ENCODE data around the gene PPFIBP2.

The PPFIBP2 gene

DNA sequence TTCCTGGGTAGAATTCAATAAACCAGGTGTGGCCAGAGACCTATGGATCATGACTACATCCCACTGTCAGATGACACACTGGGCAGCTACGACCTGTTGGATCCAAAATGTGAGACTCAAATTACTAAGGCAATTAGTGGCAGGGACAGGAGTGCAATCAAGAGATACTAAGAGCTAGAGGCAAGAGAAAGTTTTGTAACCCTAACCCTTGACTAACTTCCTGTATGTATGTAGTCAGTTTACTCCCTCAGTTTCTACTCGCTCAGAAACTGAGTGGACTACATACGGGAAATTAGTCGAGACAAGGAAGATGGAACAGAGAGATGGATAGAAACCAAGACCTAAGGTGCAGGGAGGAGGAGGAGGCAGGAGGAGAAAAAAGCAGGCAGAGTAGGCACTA lies 156.8 kb downstream of the PPFIBP2 start:
- DNase-seq = no peak

DNA sequence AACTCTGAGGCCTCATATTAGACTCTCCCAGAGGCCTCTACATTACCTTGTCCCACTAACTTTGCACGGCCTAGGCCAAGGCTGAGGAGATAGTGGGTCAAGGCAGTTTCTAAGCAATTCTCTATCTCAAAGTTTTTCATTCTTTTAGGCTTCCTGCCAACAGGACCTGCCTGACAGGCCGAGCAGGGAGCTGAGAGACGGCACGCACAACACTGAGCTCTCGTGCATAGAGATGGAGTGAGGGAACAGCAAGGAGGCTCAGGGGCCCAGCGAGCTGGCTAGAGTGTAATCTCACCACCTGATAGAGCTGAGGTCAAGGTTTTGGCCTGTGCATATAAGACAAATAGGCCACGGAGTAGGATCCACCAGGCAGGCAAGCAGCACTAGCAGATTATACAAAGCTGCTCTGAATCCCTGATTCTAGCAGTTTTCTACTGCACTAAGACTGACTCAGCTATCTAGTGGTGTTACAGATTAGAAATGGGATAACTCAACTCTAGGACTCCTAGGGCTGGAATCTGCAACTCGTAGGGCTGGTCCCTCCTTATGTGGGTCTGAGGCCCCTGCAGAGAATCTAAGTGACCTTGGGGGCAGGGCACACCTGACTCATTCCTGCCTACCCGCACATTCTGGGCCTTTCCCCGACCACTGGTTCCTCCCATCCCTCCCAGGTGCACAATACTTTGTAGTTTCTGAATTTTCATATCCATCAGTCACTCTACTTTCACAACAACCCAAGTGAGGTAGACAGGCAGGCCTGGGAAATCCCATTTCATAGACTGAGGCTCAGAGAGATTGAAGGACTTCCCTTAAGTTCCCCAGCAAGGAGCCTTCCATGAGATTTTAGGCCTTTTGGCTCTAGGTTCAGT lies 157.8 kb downstream of the PPFIBP2 start:
- no peak for DNase-seq

GRCh38 chr11:7672276-7672959 lies 158.6 kb downstream of the PPFIBP2 start:
- DNase-seq = no peak

- no peak for DNase-seq
These were observed 159.3 kb downstream of the PPFIBP2 start, which contains the start of gene CYB5R2 for GRCh38 chr11:7672960-7673723. Gene CYB5R2, minus strand, starts transcription at chr11:7673500. Its CDS starts 675 bp downstream, at chr11:7672825.

- DNase-seq = no peak
These were observed 160.1 kb downstream of the PPFIBP2 start for GRCh38 chr11:7673724-7674434.

GRCh38 chr11:7675631-7676030 lies 161.8 kb downstream of the PPFIBP2 start:
- no peak for DNase-seq

DNA sequence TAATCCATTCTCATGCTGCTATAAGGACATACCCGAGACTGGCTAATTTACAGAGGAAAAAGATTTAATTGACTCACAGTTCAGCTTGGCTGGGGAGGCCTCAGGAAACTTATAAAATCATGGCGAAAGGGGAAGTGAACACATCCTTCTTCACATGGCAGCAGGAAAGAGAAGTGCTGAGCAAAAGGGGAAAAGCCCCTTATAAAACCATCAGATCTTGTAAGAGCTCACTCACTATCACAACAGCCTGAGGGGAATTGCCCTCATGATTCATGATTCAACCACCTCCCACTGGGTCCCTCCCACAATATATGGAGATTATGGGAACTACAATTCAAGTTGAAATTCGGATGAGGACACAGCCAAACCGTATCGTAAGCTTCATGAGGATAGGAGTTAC lies 163.3 kb downstream of the PPFIBP2 start:
- DNase-seq = no peak

DNA sequence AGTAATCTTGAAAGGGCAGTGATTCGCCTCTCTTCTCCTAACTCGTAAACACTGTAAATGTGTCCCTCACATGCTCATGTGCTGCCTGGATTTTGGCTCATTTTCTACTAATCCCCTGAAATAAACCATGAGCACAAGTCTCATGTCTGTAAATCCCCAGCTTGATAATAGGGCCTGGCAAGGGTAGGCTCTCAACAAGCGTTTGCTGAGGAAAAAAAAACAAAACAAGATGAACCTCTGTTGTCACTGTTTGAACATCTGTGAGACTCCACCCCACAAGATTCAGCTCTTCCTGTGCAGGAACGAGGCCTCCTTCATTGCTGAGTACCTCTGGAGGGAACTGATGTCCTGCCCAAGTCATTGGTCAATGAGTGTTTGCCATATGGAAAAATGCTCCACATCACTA lies 164.0 kb downstream of the PPFIBP2 start:
- no peak for DNase-seq

DNA sequence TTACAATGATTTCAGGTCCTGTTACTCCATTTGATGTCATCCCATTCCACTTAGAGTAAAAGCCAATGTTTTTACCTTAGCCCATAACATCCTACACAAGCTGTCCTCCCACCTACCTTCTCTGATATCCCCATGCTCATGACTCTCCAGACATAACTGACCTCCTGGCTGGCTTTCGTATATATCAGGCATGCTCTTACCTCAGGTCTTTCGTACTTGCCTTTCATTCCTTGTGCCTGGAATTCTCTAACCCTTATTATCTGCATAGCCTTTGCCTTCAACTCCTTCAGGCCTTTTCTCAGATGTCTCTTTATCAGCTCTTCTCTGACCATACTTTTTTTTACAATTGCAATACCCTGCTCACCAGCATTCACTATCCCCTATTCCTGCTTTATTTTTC lies 169.8 kb downstream of the PPFIBP2 start:
- no peak for DNase-seq

GRCh38 chr11:7686761-7687160 lies 173.0 kb downstream of the PPFIBP2 start:
- no peak for DNase-seq

DNA sequence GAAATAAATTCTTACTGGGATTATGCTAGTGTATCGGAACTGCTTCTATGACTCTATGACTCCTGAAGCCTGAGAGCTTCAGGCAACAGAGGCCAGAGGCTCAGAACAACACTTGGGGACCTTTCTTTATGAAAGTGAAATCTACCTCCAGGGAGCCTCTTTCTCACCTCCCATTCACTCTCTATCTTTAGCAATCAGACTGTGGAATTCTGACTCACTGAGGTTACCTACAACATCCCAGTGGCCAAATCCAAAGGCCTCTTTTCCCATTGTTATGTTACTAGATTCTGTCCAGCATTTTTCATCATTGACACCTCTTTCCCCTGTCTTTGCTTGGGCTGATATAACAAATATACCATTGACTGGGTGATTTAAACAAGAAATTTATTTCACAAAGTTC lies 173.6 kb downstream of the PPFIBP2 start:
- DNase-seq = no peak

GRCh38 chr11:7688238-7688826 lies 174.5 kb downstream of the PPFIBP2 start:
- DNase-seq = no peak

- no peak for DNase-seq
These were observed 175.4 kb downstream of the PPFIBP2 start for GRCh38 chr11:7689239-7689638.

- no peak for DNase-seq
These were observed 176.8 kb downstream of the PPFIBP2 start for GRCh38 chr11:7690648-7691047.

GRCh38 chr11:7691759-7692350 lies 178.1 kb downstream of the PPFIBP2 start:
- DNase-seq = no peak

DNA sequence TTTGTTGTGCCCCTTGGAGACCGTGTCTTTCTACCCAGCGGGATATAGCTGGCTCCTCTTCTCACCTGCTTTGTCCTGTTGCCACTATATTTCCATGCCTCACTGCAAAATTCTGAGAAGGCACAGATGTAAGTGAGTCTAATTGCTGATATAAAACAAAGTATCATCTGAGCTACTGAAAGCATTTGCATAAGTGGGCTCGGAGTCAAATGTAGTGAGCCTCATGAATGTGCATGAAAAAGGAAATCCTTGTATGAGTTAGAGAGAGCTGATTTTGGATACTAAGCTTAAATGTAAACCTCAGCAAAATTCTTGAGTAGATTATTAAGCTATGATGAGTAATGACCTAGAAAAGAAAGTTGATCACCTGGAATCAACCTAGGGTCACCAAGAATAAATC lies 178.6 kb downstream of the PPFIBP2 start:
- DNase-seq = no peak

GRCh38 chr11:7694235-7694634 lies 180.4 kb downstream of the PPFIBP2 start:
- no peak for DNase-seq

DNA sequence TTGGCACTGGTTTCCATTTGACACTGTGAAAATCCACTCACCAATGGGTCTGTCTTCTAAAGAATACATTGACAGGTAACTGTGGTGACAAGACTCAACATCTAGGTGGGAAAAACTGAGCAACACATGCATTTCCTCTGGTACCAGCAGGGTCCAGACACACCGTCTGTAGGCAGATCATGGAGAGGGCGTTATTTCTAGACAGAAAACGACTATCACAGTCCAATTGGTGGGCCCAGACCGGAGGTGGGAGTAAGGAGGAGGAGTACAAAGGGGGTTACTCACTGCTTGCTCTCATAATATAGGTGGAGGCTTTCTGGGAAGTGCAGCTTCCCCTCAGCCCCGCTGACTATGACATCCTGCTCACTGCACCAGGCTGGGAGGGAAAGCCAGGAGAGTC lies 182.6 kb downstream of the PPFIBP2 start:
- DNase-seq = no peak
